GM10266 (cell line): Measurements from ENCODE around the gene DUSP7.

Source experiments
- DNase-seq: peaks from one replicate; pipeline ENCODE4 v3.0.0; 2012; ENCODE audit errors: extremely low spot score
- TF ChIP-seq, protein P1 (sequence below): IDR thresholded peaks from 2 replicates; pipeline ENCODE4 v1.5.1; 2012; ENCODE audit warnings: mild to moderate bottlenecking, low read depth; ENCODE audit not compliant: control insufficient read depth, insufficient read depth; ENCODE audit errors: missing control alignments

Gene DUSP7

DNA sequence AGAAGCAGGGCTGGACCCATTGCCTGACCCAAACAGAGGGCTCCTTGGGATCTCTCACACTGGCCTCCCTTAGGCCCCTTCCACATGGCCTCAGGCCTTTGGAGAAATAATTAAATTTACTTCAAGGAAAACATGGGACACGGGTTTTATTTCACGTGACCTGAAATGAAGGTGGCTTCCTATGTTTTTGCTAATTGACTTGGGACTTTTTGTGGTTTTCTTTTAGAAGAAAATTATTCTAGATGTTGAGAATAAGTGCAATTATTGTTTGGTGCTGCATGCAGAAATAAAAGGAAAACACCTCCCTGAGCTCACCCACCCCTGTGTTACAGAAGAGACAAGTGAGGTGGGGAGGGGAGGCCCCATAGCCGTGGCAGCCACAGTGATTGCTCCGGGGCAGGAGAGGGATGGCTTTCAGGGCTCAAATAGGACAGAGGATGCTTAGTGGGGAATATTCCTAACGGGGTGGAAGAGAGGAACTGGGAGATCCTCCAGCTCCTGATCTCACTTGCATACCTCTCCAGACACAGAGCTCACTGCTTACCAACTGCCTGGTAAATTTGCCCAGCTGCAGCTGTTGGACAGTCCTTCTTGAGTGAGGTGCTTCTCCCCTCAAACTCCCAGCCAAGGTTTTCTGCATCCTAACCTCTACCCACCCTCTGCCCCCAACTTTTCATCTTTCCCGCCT, 31.5 kb downstream of the DUSP7 start:
- TF ChIP-seq, protein P1, sequence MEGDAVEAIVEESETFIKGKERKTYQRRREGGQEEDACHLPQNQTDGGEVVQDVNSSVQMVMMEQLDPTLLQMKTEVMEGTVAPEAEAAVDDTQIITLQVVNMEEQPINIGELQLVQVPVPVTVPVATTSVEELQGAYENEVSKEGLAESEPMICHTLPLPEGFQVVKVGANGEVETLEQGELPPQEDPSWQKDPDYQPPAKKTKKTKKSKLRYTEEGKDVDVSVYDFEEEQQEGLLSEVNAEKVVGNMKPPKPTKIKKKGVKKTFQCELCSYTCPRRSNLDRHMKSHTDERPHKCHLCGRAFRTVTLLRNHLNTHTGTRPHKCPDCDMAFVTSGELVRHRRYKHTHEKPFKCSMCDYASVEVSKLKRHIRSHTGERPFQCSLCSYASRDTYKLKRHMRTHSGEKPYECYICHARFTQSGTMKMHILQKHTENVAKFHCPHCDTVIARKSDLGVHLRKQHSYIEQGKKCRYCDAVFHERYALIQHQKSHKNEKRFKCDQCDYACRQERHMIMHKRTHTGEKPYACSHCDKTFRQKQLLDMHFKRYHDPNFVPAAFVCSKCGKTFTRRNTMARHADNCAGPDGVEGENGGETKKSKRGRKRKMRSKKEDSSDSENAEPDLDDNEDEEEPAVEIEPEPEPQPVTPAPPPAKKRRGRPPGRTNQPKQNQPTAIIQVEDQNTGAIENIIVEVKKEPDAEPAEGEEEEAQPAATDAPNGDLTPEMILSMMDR, result no peak

DNA sequence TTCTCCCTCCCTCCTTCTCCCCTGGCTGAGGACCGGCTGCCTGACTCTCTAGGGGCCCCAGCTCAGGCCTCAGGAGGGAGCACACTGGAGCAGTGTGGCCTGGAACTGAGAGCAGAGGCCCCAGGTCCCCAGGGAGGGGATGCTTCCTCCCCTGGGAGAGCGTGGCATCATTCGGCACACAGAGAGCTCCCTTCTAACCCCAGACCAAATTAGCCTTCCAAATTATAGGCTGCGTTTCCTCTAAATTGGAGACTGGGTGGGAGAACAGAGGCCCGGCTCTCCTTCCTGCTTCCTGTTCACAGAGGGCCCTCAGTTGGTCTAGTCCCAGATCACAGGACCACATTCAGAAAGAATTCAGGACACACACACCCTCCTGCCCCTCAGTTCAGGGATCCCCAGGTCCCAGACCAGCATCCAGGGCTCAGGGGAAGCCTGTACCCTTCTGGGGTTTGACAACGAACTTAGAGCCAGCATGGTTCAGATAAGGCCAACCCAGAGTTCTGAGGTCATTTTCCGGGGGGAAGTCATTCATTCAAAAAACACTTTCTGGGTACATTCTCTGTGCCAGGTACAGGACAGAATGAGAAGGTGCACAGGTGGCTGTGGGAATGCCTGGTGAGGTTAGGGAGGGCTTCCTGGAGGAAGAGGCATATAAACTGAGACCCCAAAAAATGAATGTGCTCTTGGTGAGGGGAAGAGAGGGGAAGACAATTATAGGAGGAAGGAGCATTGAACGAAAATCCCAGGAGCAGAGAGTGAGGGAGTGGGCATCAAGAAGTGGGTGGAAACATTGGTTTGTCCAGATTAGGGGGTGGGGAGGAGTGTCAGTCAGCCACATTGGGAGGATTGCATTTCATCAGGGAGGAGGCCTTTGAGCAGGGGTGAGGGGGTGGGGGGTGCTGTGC, 32.3 kb downstream of the DUSP7 start:
- DNase-seq, result peak; percentile 74
- TF ChIP-seq, protein P1, result no peak

More for the DNA sequence above, 31.5 kb downstream of the DUSP7 start:
- DNase-seq, result no peak

DNA sequence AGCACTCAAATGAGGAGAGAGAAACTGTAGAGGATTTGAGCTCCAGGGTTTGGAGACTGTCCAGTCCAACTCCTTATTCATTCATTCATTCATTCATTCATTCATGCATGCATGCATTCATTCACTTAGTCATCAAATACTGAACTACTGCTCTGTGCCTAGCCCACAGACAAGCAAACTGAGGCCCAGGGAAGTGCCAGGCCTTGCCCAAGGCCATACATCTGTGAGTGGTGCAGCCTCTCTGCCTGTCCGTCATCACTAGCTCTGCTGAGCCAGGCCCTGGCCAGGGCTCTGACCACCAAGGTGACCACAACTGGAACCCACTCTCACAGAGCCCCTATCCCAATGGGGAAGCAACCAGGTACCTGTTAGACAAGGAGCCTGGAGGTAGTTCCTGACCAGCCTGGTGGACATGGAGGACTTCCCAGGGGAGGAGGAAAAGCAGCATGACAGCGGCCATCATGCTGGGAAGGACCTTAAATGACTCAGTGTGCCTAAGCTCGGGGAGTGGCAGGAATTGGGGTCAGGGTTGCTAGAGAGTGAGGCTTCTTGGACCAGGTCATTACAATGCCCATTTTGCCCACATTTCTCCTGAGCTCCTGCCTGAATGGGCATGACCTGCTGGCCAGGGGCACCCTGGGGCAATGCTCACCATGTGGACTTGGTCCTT, 33.1 kb downstream of the DUSP7 start:
- no peak for DNase-seq
- TF ChIP-seq, protein P1, result no peak

DNA sequence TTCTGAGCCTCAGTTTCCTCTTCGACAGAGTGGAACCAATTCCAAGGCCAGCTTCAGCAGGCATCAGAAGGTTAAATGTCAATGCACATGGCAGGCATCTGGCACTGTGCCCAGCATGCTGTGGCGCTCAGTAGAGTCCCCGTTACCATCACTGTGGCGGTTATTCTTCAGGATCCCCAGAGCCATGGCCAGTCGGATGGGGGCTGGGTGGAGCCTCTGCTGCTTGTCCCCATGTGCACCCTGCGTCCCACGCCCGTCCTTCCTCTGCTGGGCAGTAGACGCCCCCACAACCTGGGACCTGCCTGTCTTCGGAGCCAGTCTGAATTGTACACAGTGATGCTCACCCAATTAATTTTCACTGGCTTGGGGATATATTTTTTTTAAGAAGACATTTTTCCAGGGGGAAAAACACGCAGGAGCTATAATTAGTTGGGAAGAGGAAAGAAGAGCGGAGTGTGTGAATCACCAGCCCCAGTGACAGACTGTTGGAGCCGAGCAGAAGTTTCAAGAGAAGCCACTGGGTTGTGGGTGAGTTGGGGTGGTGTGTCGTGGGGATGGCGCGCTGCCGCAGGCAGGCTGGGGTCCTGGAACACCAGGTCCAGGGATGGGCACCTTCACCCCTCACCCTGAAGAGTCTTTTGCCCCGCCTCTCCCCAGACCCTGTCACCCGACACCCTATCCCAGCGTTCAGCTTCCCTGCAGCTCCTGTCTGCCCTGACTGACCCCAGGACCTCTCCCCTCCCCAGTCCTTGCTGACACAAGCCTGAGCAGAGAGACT, 33.9 kb downstream of the DUSP7 start:
- TF ChIP-seq, protein P1, result no peak
- DNase-seq, result no peak

DNA sequence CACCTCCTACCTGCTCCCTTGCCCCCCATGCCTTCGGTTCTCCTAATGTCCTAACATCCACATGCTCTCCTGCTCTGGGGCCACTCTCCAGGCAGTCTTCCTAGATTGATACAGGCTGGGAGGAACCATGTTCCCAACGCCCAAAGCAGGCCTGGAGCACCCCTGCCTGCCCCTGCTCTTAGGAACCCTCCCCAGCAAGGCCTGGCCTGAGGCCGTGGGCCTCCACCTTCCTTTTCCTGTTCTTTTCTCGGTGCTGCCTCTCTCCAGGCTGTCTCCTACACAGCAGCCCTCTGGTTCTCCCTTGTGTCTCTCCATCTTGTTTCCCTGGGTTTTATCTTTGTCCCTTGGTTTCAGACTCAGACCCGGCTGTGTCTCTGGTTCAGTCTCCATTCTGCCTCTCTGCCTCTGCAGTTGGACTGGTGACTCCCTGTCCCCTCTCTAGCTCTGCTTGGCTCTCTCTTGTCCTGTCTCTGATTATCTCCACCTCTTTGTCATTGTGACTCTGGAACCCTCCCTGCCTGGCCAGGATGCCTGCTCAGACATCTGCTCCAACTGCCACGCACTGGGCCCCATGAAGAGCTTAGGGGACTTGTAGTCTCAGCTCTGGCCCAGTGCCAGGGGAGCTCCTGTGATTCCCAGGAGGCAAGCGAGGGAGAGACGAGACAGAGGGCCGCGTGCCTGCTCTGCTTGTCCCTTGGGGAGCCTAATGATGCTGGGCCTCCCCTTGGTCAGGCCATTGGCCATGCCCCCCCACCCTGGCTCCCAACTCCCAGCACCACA, 34.7 kb downstream of the DUSP7 start:
- DNase-seq, result no peak
- TF ChIP-seq, protein P1, result no peak

DNA sequence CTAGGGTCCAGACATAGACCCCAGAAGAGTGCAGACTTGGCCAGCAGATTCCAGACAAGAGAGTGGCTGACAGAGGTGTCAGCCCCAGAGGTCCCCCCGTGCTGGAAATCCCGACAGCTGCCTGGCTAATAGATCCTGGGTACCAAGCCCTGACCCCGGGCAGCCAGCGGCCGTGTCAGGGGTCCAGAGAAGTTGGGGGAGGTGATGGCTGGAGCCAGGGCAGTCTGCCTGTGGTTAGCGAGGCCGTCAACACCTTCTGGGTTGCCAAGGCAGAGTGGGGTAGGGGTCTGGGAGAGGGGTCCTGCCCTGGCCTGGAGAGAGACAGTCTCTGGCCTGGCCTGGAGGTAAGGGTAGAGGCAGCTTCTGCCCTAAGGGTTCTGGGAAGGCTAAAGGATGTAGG, 35.6 kb downstream of the DUSP7 start:
- no peak for DNase-seq
- TF ChIP-seq, protein P1, result no peak
